ENCODE data around the gene TULP1. TPM values are rescaled to one million over a fixed set of nuclear protein-coding genes. Genes with fewer than 3 reads are reported as not detected.
A peak's percentile ranks its signal among the peaks of the same experiment; 100 is the strongest.

TULP1 gene
- total and polyA plus RNA-seq, 2 of the 13 experiments (the other 11 are each of a cell fraction or from before 2014, with no cell fraction given): not detected

DNA sequence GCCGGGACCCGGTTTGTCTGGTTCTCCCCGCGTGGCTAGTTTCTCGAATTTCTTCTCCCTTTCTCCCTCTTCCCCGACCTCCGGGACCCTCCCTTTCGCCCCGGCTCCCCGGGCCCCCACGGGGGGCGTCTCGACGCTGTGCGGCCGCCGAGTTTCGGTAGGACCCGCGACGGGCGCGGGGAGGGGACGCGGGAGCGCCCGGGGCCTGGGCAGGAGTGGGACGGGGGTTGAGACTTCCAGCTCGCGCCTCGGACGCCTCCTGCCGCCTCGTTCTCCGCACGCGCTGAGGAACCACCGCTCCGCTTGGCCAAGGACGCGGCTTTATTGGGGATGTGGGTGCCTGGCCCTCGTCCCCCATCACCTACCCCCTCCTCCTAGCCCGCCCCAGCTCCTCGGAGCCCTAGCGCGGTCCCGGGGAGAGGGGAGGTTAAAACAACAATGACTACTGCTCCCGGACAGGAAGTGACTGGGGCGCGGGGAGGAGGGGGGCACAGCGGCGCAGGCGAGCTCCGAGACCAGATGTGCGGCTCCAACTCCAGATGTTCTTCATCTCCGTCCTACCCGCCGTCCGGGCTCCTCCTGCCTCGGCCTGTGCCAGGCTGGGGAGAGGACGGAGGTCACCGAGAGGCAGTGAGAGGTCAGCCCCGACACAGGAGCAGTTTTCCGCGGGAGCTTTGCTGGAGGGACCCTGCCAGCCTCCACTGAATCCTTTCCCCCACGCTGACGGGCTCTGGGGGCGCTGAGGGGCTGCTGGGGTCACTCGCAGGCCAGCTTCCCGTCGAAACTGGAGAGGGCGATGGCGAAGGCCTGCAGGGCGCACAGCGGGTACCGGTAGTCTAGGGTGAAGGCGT, 14.9 kb downstream of the TULP1 start (continued):
- TF ChIP-seq SNAPC2 (CRISPR knock-in tag; IDR thresholded peaks at IDR 0.05): peak; percentile 70; the same call in 1 of the 2 replicates
- TF ChIP-seq HHEX (CRISPR knock-in tag; IDR thresholded peaks at IDR 0.05): no peak
- no peak for TF ChIP-seq MBD4 (IDR thresholded peaks at IDR 0.05; ENCODE audit: borderline replicate concordance, low read length)
- TF ChIP-seq MXI1 (IDR thresholded peaks at IDR 0.05; ENCODE audit: borderline replicate concordance, low read depth, low read length): no peak
- TF ChIP-seq, protein P1, sequence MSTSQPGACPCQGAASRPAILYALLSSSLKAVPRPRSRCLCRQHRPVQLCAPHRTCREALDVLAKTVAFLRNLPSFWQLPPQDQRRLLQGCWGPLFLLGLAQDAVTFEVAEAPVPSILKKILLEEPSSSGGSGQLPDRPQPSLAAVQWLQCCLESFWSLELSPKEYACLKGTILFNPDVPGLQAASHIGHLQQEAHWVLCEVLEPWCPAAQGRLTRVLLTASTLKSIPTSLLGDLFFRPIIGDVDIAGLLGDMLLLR (CRISPR knock-in tag; IDR thresholded peaks at IDR 0.05): peak; percentile 85; the same call in 1 of the 2 replicates
- TF ChIP-seq BHLHE40 (IDR thresholded peaks at IDR 0.05; ENCODE audit: low read length): no peak
- TF ChIP-seq, protein P2, sequence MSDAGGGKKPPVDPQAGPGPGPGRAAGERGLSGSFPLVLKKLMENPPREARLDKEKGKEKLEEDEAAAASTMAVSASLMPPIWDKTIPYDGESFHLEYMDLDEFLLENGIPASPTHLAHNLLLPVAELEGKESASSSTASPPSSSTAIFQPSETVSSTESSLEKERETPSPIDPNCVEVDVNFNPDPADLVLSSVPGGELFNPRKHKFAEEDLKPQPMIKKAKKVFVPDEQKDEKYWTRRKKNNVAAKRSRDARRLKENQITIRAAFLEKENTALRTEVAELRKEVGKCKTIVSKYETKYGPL (CRISPR knock-in tag; IDR thresholded peaks at IDR 0.05): peak; percentile 44; the same call in 1 of the 2 replicates
- TF ChIP-seq PHF21A (CRISPR knock-in tag; IDR thresholded peaks at IDR 0.05): peak; percentile 53; the same call in 1 of the 2 replicates
- TF ChIP-seq ZNF558 (CRISPR knock-in tag; IDR thresholded peaks at IDR 0.05; ENCODE audit: borderline replicate concordance): peak; percentile 99; the same call in 1 of the 2 replicates
- peak; percentile 79 for TF ChIP-seq RBFOX2 (IDR thresholded peaks at IDR 0.05; ENCODE audit: low read depth, low read length)
- peak; percentile 87 for TF ChIP-seq ZNF543 (CRISPR knock-in tag; IDR thresholded peaks at IDR 0.05)
- no peak for TF ChIP-seq KLF12 (CRISPR knock-in tag; IDR thresholded peaks at IDR 0.05; ENCODE audit: borderline replicate concordance)
- TF ChIP-seq AGO1 (IDR thresholded peaks at IDR 0.05; ENCODE audit: low read depth, low read length, poor library complexity, severe bottlenecking): no peak
- TF ChIP-seq ZNF350 (CRISPR knock-in tag; IDR thresholded peaks at IDR 0.05; ENCODE audit: borderline replicate concordance, low read depth): peak; percentile 54; the same call in 1 of the 2 replicates
- no peak for TF ChIP-seq CCAR2 (optimal IDR thresholded peaks at IDR 0.05; ENCODE audit: low read depth, low read length)
- TF ChIP-seq, protein P3, sequence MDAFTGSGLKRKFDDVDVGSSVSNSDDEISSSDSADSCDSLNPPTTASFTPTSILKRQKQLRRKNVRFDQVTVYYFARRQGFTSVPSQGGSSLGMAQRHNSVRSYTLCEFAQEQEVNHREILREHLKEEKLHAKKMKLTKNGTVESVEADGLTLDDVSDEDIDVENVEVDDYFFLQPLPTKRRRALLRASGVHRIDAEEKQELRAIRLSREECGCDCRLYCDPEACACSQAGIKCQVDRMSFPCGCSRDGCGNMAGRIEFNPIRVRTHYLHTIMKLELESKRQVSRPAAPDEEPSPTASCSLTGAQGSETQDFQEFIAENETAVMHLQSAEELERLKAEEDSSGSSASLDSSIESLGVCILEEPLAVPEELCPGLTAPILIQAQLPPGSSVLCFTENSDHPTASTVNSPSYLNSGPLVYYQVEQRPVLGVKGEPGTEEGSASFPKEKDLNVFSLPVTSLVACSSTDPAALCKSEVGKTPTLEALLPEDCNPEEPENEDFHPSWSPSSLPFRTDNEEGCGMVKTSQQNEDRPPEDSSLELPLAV (CRISPR knock-in tag; conservative IDR thresholded peaks at IDR 0.05; ENCODE audit: low read depth): no peak
- TF ChIP-seq, protein P4, sequence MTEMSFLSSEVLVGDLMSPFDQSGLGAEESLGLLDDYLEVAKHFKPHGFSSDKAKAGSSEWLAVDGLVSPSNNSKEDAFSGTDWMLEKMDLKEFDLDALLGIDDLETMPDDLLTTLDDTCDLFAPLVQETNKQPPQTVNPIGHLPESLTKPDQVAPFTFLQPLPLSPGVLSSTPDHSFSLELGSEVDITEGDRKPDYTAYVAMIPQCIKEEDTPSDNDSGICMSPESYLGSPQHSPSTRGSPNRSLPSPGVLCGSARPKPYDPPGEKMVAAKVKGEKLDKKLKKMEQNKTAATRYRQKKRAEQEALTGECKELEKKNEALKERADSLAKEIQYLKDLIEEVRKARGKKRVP (CRISPR knock-in tag; IDR thresholded peaks at IDR 0.05): peak in 1 of 2 experiments; percentile 39; a peak in 1 of 4 replicates
- peak; percentile 92; the same call in 1 of the 2 replicates for TF ChIP-seq HES4 (CRISPR knock-in tag; IDR thresholded peaks at IDR 0.05; ENCODE audit: borderline replicate concordance)
- peak; percentile 95 for TF ChIP-seq SATB2 (CRISPR knock-in tag; IDR thresholded peaks at IDR 0.05)
- no peak for TF ChIP-seq ZNF383 (CRISPR knock-in tag; IDR thresholded peaks at IDR 0.05; ENCODE audit: borderline replicate concordance)
- TF ChIP-seq HDAC1 (CRISPR knock-in tag; IDR thresholded peaks at IDR 0.05): no peak
- TF ChIP-seq, protein P5, sequence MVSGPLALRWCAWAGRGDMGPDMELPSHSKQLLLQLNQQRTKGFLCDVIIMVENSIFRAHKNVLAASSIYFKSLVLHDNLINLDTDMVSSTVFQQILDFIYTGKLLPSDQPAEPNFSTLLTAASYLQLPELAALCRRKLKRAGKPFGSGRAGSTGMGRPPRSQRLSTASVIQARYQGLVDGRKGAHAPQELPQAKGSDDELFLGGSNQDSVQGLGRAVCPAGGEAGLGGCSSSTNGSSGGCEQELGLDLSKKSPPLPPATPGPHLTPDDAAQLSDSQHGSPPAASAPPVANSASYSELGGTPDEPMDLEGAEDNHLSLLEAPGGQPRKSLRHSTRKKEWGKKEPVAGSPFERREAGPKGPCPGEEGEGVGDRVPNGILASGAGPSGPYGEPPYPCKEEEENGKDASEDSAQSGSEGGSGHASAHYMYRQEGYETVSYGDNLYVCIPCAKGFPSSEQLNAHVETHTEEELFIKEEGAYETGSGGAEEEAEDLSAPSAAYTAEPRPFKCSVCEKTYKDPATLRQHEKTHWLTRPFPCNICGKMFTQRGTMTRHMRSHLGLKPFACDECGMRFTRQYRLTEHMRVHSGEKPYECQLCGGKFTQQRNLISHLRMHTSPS (CRISPR knock-in tag; IDR thresholded peaks at IDR 0.05; ENCODE audit: low read depth): peak; percentile 27; the same call in 1 of the 2 replicates
- no peak for TF ChIP-seq ZNF205 (CRISPR knock-in tag; IDR thresholded peaks at IDR 0.05)
